ENCODE results near the gene USH1C.

Gene USH1C

GRCh38 chr11:17543574-17544180 is 539 bp downstream of the USH1C start:
- no peak for DNase-seq

- DNase-seq: no peak
These were observed 1.2 kb downstream of the USH1C start for GRCh38 chr11:17543041-17543440.

- DNase-seq: no peak
These were observed 2.0 kb downstream of the USH1C start for GRCh38 chr11:17542249-17542648.

- no peak for DNase-seq
These were observed 2.8 kb downstream of the USH1C start for GRCh38 chr11:17541330-17541885.

GRCh38 chr11:17540807-17541206 is 3.4 kb downstream of the USH1C start:
- no peak for DNase-seq

- no peak for DNase-seq
These were observed 5.5 kb downstream of the USH1C start for GRCh38 chr11:17538731-17539130.

GRCh38 chr11:17538054-17538453 is 6.2 kb downstream of the USH1C start:
- DNase-seq: no peak

GRCh38 chr11:17537261-17537660 is 7.0 kb downstream of the USH1C start:
- no peak for DNase-seq

GRCh38 chr11:17535488-17535887 is 8.7 kb downstream of the USH1C start:
- no peak for DNase-seq

- no peak for DNase-seq
These were observed 10.3 kb downstream of the USH1C start for GRCh38 chr11:17533778-17534415.

GRCh38 chr11:17533341-17533740 is 10.9 kb downstream of the USH1C start:
- DNase-seq: no peak

GRCh38 chr11:17532784-17533183 is 11.4 kb downstream of the USH1C start:
- no peak for DNase-seq

- no peak for DNase-seq
These were observed 12.5 kb downstream of the USH1C start for GRCh38 chr11:17531636-17532113.

GRCh38 chr11:17531071-17531600 is 13.1 kb downstream of the USH1C start:
- DNase-seq: no peak

GRCh38 chr11:17529844-17530185 is 14.4 kb downstream of the USH1C start:
- no peak for DNase-seq

- no peak for DNase-seq
These were observed 15.0 kb downstream of the USH1C start for GRCh38 chr11:17528906-17529843.

GRCh38 chr11:17528181-17528691 is 16.0 kb downstream of the USH1C start:
- DNase-seq: peak; percentile 47

GRCh38 chr11:17527628-17527995 is 16.6 kb downstream of the USH1C start:
- DNase-seq: no peak

GRCh38 chr11:17526931-17527627 is 17.1 kb downstream of the USH1C start:
- no peak for DNase-seq

GRCh38 chr11:17526326-17526725 is 17.9 kb downstream of the USH1C start:
- DNase-seq: no peak

GRCh38 chr11:17525570-17525969 is 18.6 kb downstream of the USH1C start:
- DNase-seq: no peak

GRCh38 chr11:17524221-17524620 is 20.0 kb downstream of the USH1C start:
- DNase-seq: no peak
